ENCODE data around the gene CFAP68. TPM values are rescaled to one million over a fixed set of nuclear protein-coding genes. Genes with fewer than 3 reads are reported as not detected.

The CFAP68 gene
- 22.2 and 23.9 TPM in 2 replicates for total RNA-seq (2016; rRNA removed; fragmentation: Illumina TruSeq; extraction: Trizol)
- 19.0 and 21.8 TPM in 2 replicates for total RNA-seq (2016; cell fraction: cytosol; rRNA removed; fragmentation: Illumina TruSeq; extraction: Trizol; ENCODE audit: low read depth)
- 20.6 and 27.8 TPM in 2 replicates for total RNA-seq (2016; cell fraction: insoluble cytoplasmic fraction; rRNA removed; fragmentation: Illumina TruSeq; extraction: Trizol)
- 34.5 and 36.6 TPM in 2 replicates for total RNA-seq (2016; cell fraction: membrane; rRNA removed; fragmentation: Illumina TruSeq; extraction: Trizol)
- 9.7 and 12.0 TPM in 2 replicates for total RNA-seq (2016; cell fraction: nucleus; rRNA removed; fragmentation: Illumina TruSeq; extraction: Trizol)
- 25.6 and 26.3 TPM in 2 replicates for polyA plus RNA-seq (2011; rRNA removed)
- polyA plus RNA-seq (2011; cell fraction: cytosol; rRNA removed) = 14.9 and 18.5 TPM in 2 replicates
- 5.4 and 9.9 TPM in 2 replicates for polyA plus RNA-seq (2011; cell fraction: nucleus; rRNA removed)
- polyA plus RNA-seq (2012) = 27.0 and 32.4 TPM in 2 replicates
- polyA plus RNA-seq (2016; cell fraction: cytosol; fragmentation: Illumina TruSeq; extraction: Trizol; ENCODE audit: low read depth) = 44.6 and 49.4 TPM in 2 replicates
- polyA plus RNA-seq (2016; cell fraction: insoluble cytoplasmic fraction; fragmentation: Illumina TruSeq; extraction: Trizol; ENCODE audit: low read depth) = 40.7 and 45.8 TPM in 2 replicates
- 53.9 and 57.5 TPM in 2 replicates for polyA plus RNA-seq (2016; cell fraction: membrane; fragmentation: Illumina TruSeq; extraction: Trizol; ENCODE audit: low read depth)
- 17.7 and 23.1 TPM in 2 replicates for polyA plus RNA-seq (2016; cell fraction: nucleus; fragmentation: Illumina TruSeq; extraction: Trizol; ENCODE audit: insufficient read depth, low read depth)
- polyA minus RNA-seq (2011; rRNA and poly(A)+ RNA removed; ENCODE audit: low replicate concordance) = 3.1 and 8.5 TPM in 2 replicates
- 4.7 and 5.3 TPM in 2 replicates for polyA minus RNA-seq (2011; cell fraction: cytosol; rRNA and poly(A)+ RNA removed)
- 3.1 and 6.0 TPM in 2 replicates for polyA minus RNA-seq (2011; cell fraction: nucleus; rRNA and poly(A)+ RNA removed)
- Bru-seq, nascent RNA = percentile 56 among the genes with signal in this experiment
- percentile 59 among the genes with signal in this experiment for BruChase-seq, experiment 1, labeled RNA remaining after a 6-hour chase
- percentile 47 among the genes with signal in this experiment for BruChase-seq, experiment 2, labeled RNA remaining after a 2-hour chase
- long read RNA-seq, experiment 1, transcript C11orf1-201 (4 exons, 2,885 nt) = major isoform, 10 of 12 reads
- long read RNA-seq, experiment 1, partial matches to known transcripts = 0 of 12 reads
- long read RNA-seq, experiment 1, other reads (novel, unspliced or antisense) = 1 of 12 reads
- long read RNA-seq, experiment 2, transcript C11orf1-201 (4 exons, 2,885 nt) = major isoform, 18 of 21 reads
- long read RNA-seq, experiment 2, partial matches to known transcripts = 1 of 21 reads
- long read RNA-seq, experiment 2, other reads (novel, unspliced or antisense) = 0 of 21 reads

DNA sequence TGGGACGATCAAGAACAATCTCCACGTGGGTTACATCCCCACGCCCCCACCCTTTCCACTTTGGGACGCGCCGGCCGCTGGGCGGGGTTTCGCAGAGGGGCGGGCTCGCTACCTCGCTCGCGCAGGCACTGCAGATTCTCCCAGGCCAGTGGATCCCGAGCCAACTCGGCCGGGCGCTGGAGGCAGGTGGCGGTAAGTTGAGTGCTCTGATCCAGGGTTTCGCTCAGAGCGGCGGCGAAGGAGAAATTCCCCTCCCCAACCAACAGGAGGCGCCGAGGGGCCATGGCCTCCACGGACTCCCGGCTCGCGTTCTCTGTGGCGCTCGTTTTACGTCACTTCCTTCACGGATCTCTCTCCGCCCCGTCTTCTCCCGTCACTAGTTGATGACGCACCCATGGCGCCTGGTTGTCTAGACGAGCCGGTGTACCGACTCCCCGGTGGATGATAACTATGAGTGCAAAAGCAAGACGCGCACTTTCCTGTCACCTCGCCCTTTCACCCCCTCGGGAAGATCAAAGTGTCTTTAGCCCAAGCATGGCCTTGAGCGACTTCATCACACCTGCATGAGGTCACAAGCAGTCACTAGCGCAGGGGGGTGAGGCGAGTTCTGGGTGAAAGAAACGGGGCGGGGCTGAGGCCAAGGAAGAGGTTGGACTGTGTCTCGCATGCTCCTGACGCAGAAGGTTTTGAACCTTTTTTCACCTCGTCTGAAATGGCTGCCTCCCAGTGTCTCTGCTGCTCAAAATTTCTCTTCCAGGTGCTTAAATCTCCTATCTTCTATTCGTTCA is at the start of gene CFAP68, which contains the start of gene FDXACB1:
CFAP68 (plus strand) TSS at position 693 of the 788 bp plus-strand sequence; CDS start at position 713, 20 bp downstream.
FDXACB1 (minus strand) TSS at position 317 of the 788 bp plus-strand sequence; CDS start at position 284, 33 bp downstream.
- no peaks in the 10 kb centered on the region for H4K20me1 ChIP-seq (ENCODE audit: insufficient read depth, low read length)
- intact Hi-C loops (cut with micrococcal nuclease; ENCODE audit: unreplicated experiment) = loop anchor here (1.0 to 2.0 kb wide), 5 partner anchors 32 to 195 kb away; partner anchors contain the start of genes C11orf52, CRYAB, NKAPD1 and PIH1D2
- H3K4me3 ChIP-seq (replicated peaks in 1 of 3; ENCODE audit: insufficient read depth in 1 of 3, low read depth in 2 of 3, low read length in 3 of 3) = peak within 1 kb of the TSS; percentile 78 to 83 (median 81)
- no TSS peak for BruUV-seq (replicated peaks)
- H3K9me3 ChIP-seq (ENCODE audit: low read length) = no peaks in the 10 kb centered on the region
- ChIA-PET POLR2A (interaction anchor here (1.2 to 1.8 kb wide), 4 partner anchors 8 to 104 kb away, joined by 3 to 12 read pairs (median 4); partner anchors contain the start of gene ALG9), CTCF (ENCODE audit: low intra/inter-chr PET ratio, low total read pairs) (interaction anchor here (1.3 kb wide), 1 partner anchor 103 kb away, joined by 7 read pairs; no protein-coding TSS in a partner anchor)
- no peaks in the 10 kb centered on the region for H3K79me2 ChIP-seq (ENCODE audit: insufficient read depth, low read length)
- H2AFZ ChIP-seq (ENCODE audit: low read length) = peak within 1 kb of the TSS; percentile 93
- peaks cover 2 to 4% of the 10 kb centered on the region in 2 experiments; a peak in 2 of 5 replicates for H3K36me3 ChIP-seq (replicated peaks in 1 of 2; ENCODE audit: control insufficient read depth in 1 of 2, insufficient read depth in 2 of 2, low read length in 2 of 2)
- ATAC-seq = peak; percentile 96
- WGBS (ENCODE audit: low lambda C conversion rate) = 2% methylated on average over 28 of the region's 55 CpGs
- in situ Hi-C loops (cut with HindIII; ENCODE audit: extremely low pct_ligation_motif_present, low pct_unique_long_range_greater_than_20kb) = loop anchor here (5.0 kb wide), 2 partner anchors 48 to 108 kb away; no protein-coding TSS in a partner anchor
- DNase-seq (ENCODE audit: low spot score) = peak; percentile 97
- peak within 1 kb of the TSS; percentile 84 for H3K9ac ChIP-seq (ENCODE audit: insufficient read depth, low read depth, low read length)
- H3K4me2 ChIP-seq (ENCODE audit: low read depth, low read length) = peak within 1 kb of the TSS; percentile 94
- no peaks in the 10 kb centered on the region; a peak in 1 of 5 replicates for H3K27me3 ChIP-seq (ENCODE audit: control insufficient read depth in 1 of 2, insufficient read depth in 2 of 2, low read length in 2 of 2)
- peaks cover 11% of the 10 kb centered on the region for H3K4me1 ChIP-seq (ENCODE audit: insufficient read depth, low read length)
- peak; percentile 96 for FAIRE-seq
- peak within 1 kb of the TSS; percentile 95 for H3K27ac ChIP-seq (ENCODE audit: extremely low read length, insufficient read depth, low read length)
- TF ChIP-seq MLXIP (CRISPR knock-in tag; IDR thresholded peaks at IDR 0.05; ENCODE audit: borderline replicate concordance) (no peak), ZNF724P (CRISPR knock-in tag; IDR thresholded peaks at IDR 0.05; ENCODE audit: borderline replicate concordance) (no peak), ZNF598 (CRISPR knock-in tag; IDR thresholded peaks at IDR 0.05; ENCODE audit: borderline replicate concordance) (peak; percentile 64; the same call in 1 of the 2 replicates), TBP (CRISPR knock-in tag; IDR thresholded peaks at IDR 0.05) (0 out of 2 replicates have a peak, but pooled peaks have one; percentile 52), CREBL2 (CRISPR knock-in tag; IDR thresholded peaks at IDR 0.05; ENCODE audit: borderline replicate concordance) (no peak), KAT7 (CRISPR knock-in tag; IDR thresholded peaks at IDR 0.05; ENCODE audit: borderline replicate concordance) (0 out of 2 replicates have a peak, but pooled peaks have one; percentile 71), ZNF33A (CRISPR knock-in tag; IDR thresholded peaks at IDR 0.05; ENCODE audit: borderline replicate concordance) (no peak), NPAS2 (CRISPR knock-in tag; IDR thresholded peaks at IDR 0.05; ENCODE audit: borderline replicate concordance) (no peak), FUBP1 (CRISPR knock-in tag; IDR thresholded peaks at IDR 0.05; ENCODE audit: borderline replicate concordance) (no peak), ZFP36L1 (CRISPR knock-in tag; IDR thresholded peaks at IDR 0.05) (0 out of 2 replicates have a peak, but pooled peaks have one; percentile 72)
